OCI-LY7 (cell line): ENCODE data around the gene BICD1. TPM values are rescaled to one million over a fixed set of nuclear protein-coding genes. Genes with fewer than 3 reads are reported as not detected.

ENCODE experiments used
- BruUV-seq: library from RNA; stranded (reverse); fragments of 400-500 nt; replicated peaks from 2 replicates; lab custom pipeline; 2021; lab: Mats Ljungman, UMichigan
- CTCF ChIA-PET: fragments of 300-600 bp; sonication (Branson Sonifier 250); formaldehyde crosslinking; loops from one replicate; lab custom pipeline; 2022; ENCODE audit warnings: antibody characterized with exemption; ENCODE audit not compliant: unreplicated experiment; lab: Charles Lee
- POLR2A ChIA-PET: fragments of 300-600 bp; sonication (Branson Sonifier 250); formaldehyde crosslinking; loops from one replicate; lab custom pipeline; 2022; ENCODE audit warnings: antibody characterized with exemption; lab: Charles Lee
- DNase-seq: peaks from one replicate; pipeline ENCODE4 v3.0.0-alpha.2; 2015; ENCODE audit warnings: low spot score
- H2AFZ ChIP-seq: fragments of 200-600 bp; sonication (generic), shearing (Covaris generic); 2 replicates; pipeline ENCODE4 v1.6.1; 2014; ENCODE audit warnings: mild to moderate bottlenecking, antibody characterized with exemption, low read length, moderate library complexity
- H3K27ac ChIP-seq: fragments of 200-600 bp; sonication (generic); 2 replicates; pipeline ENCODE4 v1.5.1; 2014; ENCODE audit warnings: mixed run types, low read depth, mild to moderate bottlenecking, moderate library complexity, low read length, inconsistent platforms; ENCODE audit not compliant: poor library complexity, severe bottlenecking
- H3K36me3 ChIP-seq: fragments of 200-600 bp; sonication (generic); 2 replicates; pipeline ENCODE4 v1.6.1; 2014; ENCODE audit warnings: mild to moderate bottlenecking, antibody characterized with exemption, low read length, moderate library complexity, mixed read lengths; ENCODE audit not compliant: insufficient read depth
- H3K4me1 ChIP-seq: fragments of 200-600 bp; sonication (generic); 2 replicates; pipeline ENCODE4 v1.5.1; 2014; ENCODE audit warnings: mild to moderate bottlenecking, low read length; ENCODE audit not compliant: insufficient read depth, poor library complexity, severe bottlenecking
- H3K4me2 ChIP-seq: fragments of 200-600 bp; sonication (generic); 2 replicates; pipeline ENCODE4 v1.6.1; 2014; ENCODE audit warnings: mild to moderate bottlenecking, low read length
- H3K4me3 ChIP-seq: fragments of 200-600 bp; sonication (generic); 2 replicates; pipeline ENCODE4 v1.5.1; 2014; ENCODE audit warnings: mild to moderate bottlenecking, low read depth, low read length; ENCODE audit not compliant: poor library complexity, severe bottlenecking
- H3K79me2 ChIP-seq: fragments of 200-600 bp; sonication (generic); 2 replicates; pipeline ENCODE4 v1.6.1; 2016; ENCODE audit warnings: low read depth, mild to moderate bottlenecking, low read length, moderate library complexity, mixed read lengths; ENCODE audit not compliant: insufficient read depth
- H3K9me2 ChIP-seq: fragments of 200-600 bp; sonication (generic); 2 replicates; pipeline ENCODE4 v1.6.1; 2016; ENCODE audit warnings: mild to moderate bottlenecking, low read length, mixed read lengths; ENCODE audit not compliant: insufficient read depth
- H3K9me3 ChIP-seq: fragments of 200-600 bp; sonication (generic); 2 replicates; pipeline ENCODE4 v1.6.1; 2014; ENCODE audit warnings: mild to moderate bottlenecking, mixed run types, low read length, mixed read lengths
- H4K20me1 ChIP-seq: fragments of 200-600 bp; sonication (generic); 2 replicates; pipeline ENCODE4 v1.6.1; 2014; ENCODE audit warnings: mild to moderate bottlenecking, antibody characterized with exemption, low read length, moderate library complexity, mixed read lengths; ENCODE audit not compliant: insufficient read depth
- EZH2phosphoT487 ChIP-seq: fragments of 200-600 bp; sonication (generic); IDR thresholded peaks from 2 replicates; pipeline ENCODE4 v1.6.1; 2018; ENCODE audit warnings: low read depth, borderline replicate concordance, mild to moderate bottlenecking, mixed run types, antibody characterized with exemption, low read length, moderate library complexity, mixed read lengths
- intact Hi-C: fragments of 100-400 bp; cut with micrococcal nuclease; formaldehyde crosslinking; loops from one replicate; pipeline ENCODE4 v1.10.0; 2022; ENCODE audit not compliant: unreplicated experiment
- total RNA-seq, 2 experiments: library from RNA; depleted of rRNA in 1 of 2; stranded (reverse); fragments of >200 nt in 1 of 2; shearing (Covaris generic) in 1 of 2; gene quantifications; 2 replicates each; pipeline ENCODE4 v1.2.3, GENCODE V29; 2014 to 2022
- TF ChIP-seq, protein P1 (sequence below): fragments of 200-600 bp; sonication (generic); conservative IDR thresholded peaks from 2 replicates; pipeline ENCODE4 v1.5.1; 2014; ENCODE audit warnings: mild to moderate bottlenecking, antibody characterized with exemption, low read length, moderate library complexity, mixed read lengths

The BICD1 gene
- total RNA-seq, 2 experiments from 2014 or later: 42.9 to 88.2 TPM

- Histone ChIP-seq H3K36me3 (peaks cover 47% of the 10 kb centered on the region), H3K4me3 (no peak overlapping the region), H3K4me2 (no peak overlapping the region; the same call in 1 of the 2 replicates), H3K9me2 (no peaks in the 10 kb centered on the region), H3K27ac (no peak overlapping the region), H3K9me3 (0 out of 2 replicates have a peak, but pooled peaks cover 4% of the 10 kb centered on the region), H3K4me1 (peaks cover 9% of the 10 kb centered on the region), H2AFZ (no peak overlapping the region), H4K20me1 (no peaks in the 10 kb centered on the region), H3K79me2 (peaks cover 30% of the 10 kb centered on the region; the same call in 1 of the 2 replicates)
- TF ChIP-seq, protein P1, sequence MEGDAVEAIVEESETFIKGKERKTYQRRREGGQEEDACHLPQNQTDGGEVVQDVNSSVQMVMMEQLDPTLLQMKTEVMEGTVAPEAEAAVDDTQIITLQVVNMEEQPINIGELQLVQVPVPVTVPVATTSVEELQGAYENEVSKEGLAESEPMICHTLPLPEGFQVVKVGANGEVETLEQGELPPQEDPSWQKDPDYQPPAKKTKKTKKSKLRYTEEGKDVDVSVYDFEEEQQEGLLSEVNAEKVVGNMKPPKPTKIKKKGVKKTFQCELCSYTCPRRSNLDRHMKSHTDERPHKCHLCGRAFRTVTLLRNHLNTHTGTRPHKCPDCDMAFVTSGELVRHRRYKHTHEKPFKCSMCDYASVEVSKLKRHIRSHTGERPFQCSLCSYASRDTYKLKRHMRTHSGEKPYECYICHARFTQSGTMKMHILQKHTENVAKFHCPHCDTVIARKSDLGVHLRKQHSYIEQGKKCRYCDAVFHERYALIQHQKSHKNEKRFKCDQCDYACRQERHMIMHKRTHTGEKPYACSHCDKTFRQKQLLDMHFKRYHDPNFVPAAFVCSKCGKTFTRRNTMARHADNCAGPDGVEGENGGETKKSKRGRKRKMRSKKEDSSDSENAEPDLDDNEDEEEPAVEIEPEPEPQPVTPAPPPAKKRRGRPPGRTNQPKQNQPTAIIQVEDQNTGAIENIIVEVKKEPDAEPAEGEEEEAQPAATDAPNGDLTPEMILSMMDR: no peak
- no peak for TF ChIP-seq EZH2phosphoT487
- no TSS peak for BruUV-seq
- intact Hi-C loops: no loop called here
- ChIA-PET POLR2A (interaction anchor here (0.6 kb wide), 1 partner anchor 180 kb away, joined by 6 read pairs; no protein-coding TSS in a partner anchor), CTCF (no interaction called here)
- no peak for DNase-seq
Measured at GRCh38 chr12:32178341-32179010, 71.8 kb downstream of the BICD1 start.

- H3K36me3 ChIP-seq: peaks cover 48% of the 10 kb centered on the region
- no peak overlapping the region for H3K4me2 ChIP-seq
- peaks cover 30% of the 10 kb centered on the region; the same call in 1 of the 2 replicates for H3K79me2 ChIP-seq
- H4K20me1 ChIP-seq: no peaks in the 10 kb centered on the region
- ChIA-PET POLR2A (interaction anchor here (0.7 kb wide), 1 partner anchor 73 kb away, joined by 5 read pairs; the partner anchor contains the start of gene BICD1), CTCF (no interaction called here)
- no peak overlapping the region for H3K4me3 ChIP-seq
- H2AFZ ChIP-seq: no peak overlapping the region
- TF ChIP-seq, protein P1: no peak
- TF ChIP-seq EZH2phosphoT487: no peak
- no peak for DNase-seq
- H3K9me3 ChIP-seq: 0 out of 2 replicates have a peak, but pooled peaks cover 4% of the 10 kb centered on the region
- H3K9me2 ChIP-seq: no peaks in the 10 kb centered on the region
- H3K27ac ChIP-seq: no peak overlapping the region
- intact Hi-C loops: no loop called here
- H3K4me1 ChIP-seq: peaks cover 9% of the 10 kb centered on the region
- no TSS peak for BruUV-seq
Measured at GRCh38 chr12:32179011-32179395, 72.4 kb downstream of the BICD1 start.
